NCI-H1105 (cell line): Measurements from ENCODE around the gene PKD1L1.
"Not testable (repeated sequence)": the region's sequence is repeated elsewhere in the genome, so short reads cannot be mapped to it uniquely, and the experiment has no call there.

Experiments
- DNase-seq: peaks from one replicate; lab custom pipeline; 2025; lab: John Stamatoyannopoulos, UW

PKD1L1 gene

DNA sequence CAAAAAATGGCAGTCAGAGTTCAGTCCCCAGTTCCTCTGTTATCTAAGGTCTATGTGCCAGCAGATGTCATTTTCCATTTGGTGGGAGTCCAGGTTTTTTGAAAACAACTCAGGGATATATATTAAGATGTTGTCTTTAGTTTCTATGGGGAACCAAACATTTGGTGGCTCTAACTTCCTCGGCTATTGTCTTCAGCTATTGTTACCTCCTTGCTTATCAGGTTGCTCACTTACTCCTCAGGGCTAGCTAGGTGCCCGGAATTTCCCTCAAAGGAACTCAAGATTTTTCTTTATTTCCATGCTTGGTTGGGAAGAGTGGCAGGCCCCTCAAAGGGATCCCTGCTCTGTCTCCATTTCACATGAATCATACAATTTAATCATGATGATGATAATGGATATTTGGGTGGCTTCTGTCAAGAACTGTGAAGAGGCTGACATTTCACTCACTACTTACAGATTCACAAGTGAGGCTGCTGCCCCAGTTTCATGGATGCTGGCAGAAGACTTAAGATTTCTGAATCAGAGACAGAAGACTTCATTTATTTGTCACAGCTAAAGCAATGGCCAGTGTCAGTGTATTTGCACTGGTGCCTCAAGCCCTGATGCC lies 182.8 kb downstream of the PKD1L1 start:
- no peak for DNase-seq

DNA sequence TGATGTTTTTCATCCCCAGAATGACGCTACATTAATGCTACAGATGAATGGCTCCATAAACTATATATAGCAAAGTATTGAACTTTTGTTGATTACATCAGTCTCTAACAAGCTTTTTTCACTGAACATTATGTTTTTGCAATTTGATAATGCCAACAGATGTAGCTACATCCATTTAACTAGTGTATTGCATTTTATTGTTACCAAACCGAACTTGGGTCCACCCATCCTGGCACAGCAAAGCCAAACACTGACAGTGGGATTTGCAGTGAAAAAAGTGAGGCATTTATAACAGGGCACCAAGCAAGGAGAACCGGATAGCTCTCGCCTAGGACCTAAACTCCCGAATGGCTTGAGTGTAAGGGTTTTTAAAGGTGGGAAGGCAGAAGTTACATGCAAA lies 183.5 kb downstream of the PKD1L1 start:
- no peak for DNase-seq

DNA sequence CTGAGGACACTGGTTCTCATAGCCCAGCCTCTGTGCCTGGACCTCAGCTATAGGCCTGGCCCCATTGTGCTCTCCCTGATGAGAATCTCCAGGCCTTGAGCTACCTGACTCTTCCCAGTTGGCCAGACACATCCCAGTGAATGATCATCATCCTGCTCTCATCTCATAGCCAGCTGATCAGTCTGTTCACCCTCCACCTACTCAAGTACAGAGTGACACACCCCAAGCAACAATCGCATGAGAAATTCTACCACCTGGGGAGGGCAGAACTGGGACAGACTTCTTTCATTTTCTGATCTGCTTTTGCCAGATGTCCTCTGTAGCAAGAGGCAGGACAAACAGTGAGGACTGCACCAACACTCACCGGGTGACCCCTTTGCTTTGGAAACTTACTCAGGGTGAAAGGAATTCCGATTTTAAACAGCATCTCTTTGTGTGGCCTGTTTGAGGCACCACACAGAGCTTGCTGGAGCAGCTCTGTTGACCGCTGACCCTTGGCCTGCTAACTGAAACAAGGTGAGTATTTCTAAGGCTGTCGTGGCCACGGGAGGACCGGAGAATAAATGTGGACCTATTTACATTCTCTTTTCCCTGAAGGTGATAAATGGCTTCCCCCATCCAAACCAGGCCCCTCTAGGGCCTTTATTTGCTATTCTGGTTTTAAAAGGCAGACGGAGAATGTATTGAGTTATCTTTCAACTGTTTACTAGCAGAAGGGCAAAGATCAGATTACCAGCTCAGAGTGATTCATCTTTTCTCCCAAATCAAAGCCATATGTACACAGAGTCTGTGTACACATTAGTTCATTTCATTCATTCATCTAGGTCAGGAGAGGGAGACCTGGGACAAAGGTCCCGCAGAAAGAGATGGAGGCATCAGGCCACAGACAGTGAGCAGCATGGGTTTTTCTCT lies 184.9 kb downstream of the PKD1L1 start:
- no peak for DNase-seq

DNA sequence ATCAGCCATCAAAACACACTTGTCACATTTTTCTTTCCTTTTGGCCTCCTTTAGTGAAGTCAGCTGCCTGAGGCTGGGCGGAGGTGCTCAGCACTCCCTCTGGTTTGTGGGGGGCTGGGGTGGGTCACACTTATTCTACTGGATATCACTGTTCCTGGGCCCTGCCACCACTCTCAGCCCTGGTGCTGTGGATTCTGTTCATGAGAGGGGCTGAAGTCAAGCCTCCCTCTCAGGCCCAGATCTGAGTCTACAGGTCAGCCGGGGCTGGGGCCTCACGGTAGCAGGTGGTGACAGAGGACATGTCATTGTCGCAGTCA lies 185.6 kb downstream of the PKD1L1 start:
- DNase-seq, result no peak

DNA sequence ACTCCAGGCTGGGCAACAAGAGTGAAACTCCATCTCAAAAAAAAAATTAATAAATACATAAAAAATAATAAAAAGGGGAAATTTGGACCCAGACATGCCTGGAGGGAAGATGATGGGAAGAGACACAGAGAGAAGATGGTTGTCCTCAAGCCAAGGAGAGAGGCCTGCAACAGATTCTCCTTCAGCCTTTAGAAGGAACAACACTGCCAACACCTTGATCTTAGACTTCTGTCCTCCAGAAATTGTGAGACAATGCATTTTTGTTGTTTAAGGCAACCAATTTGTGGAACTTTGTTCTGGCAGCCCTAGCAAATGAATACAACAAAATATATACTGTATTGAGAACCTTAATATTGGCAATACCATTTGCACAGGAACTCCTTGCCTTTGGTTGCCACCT lies 186.1 kb downstream of the PKD1L1 start:
- DNase-seq, result no peak

DNA sequence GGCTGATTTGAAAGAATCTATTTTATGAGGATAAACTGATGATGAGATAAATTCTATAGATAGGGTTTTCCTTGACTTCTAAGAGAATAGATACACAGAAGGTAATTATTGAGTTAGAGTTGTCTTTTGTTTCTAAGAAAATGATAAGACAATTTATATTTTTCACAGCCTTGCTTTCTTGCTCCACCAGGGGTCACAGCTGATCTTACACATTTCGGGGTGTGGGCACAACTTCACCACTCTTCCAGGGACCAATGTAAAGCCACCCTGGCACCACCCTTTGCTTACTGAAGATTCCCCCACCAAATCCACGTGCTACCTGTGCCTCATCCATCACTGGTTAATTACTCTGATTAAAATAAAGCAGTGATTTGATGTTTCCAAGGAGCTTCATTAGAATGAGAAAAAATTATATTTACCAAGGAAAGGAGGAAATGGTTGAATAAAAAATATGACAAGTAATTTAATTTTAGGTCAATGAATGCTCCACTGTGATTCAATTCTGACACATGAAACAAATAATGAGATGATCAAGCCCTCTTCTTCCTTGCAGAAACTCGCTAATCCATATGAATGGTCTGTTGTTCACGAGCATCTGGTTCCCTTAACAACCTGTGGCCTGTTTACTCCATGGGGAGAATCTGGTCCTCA lies 189.1 kb downstream of the PKD1L1 start:
- no peak for DNase-seq

DNA sequence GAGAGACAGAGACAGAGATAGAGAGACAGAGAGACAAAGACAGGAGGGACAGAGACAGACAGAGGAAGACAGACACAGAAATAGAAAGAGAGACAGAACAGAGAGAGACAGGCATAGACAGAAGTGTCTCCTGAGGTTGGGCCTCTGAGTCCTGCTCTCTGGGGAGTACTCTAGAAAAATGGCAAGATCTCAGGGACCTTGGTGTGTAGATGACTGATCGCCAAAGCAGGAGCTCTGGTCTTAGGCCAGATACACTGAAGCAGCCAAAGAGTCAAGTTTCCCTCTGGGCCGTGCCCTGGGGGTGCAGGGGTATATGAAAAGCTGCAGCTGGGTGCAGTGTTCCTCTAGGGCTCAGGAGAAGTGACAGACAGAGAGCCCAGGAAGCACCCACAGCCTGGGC lies 189.7 kb downstream of the PKD1L1 start:
- DNase-seq, result no peak

DNA sequence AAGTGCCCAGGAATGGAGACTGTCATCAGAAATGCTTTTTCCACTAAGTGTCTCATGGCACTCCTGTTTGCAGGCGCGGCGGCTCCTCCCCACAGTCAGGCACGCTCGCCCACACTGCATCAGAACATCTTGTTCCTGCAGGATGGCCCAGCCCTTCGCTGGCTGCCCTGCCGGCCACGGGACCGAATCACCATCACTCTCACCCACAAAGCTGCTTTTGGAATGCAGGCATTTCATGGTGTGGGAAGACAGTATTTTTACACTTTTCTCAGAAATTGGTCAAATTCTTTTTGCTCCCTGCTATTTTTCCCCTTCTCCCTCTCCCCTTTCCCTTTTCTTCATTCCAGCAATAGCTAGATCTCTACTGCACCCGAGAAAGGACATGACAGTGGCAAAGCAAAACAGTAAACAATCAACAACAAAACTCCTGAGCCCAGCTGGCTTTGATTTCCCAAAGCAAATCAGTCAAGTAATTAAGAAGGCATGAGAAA lies 190.3 kb downstream of the PKD1L1 start:
- DNase-seq, result no peak

DNA sequence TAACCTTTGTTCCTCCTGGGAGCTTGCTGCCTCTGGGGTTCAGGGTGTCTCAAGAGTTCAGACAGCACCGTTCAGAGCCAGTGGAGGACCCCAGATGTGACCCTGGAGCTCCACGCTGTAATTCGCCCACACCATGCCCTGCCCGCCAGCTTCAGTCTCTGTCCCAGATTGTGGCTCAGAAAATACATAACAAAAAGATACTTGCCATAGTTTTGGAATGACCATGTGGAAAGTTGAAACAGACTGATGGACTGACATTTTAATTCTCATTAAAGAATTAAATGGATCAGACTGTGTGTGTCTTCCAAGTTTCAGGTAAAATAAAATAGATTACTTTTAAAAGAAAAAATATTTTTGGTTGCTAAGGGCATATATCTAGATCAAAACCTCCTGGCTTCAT lies 191.6 kb downstream of the PKD1L1 start:
- DNase-seq, result no peak

DNA sequence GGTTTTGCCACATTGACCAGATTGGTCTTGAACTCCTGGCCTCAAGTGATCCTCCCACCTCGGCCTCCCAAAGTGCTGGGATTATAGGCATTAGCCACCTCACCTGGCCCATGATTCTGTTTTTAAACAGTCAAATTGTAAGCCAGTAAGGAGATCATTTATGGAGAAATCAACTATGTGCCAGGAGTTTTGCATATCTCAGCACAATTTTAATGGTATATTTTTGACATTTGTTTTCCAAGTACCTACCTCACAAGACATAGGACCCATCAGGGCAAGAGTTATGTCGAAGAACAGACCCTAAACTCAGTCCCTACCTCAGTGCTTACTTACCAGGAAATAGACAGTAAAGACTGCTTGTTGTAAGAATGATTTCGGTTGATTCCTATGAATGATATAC lies 193.0 kb downstream of the PKD1L1 start:
- DNase-seq, result no peak

DNA sequence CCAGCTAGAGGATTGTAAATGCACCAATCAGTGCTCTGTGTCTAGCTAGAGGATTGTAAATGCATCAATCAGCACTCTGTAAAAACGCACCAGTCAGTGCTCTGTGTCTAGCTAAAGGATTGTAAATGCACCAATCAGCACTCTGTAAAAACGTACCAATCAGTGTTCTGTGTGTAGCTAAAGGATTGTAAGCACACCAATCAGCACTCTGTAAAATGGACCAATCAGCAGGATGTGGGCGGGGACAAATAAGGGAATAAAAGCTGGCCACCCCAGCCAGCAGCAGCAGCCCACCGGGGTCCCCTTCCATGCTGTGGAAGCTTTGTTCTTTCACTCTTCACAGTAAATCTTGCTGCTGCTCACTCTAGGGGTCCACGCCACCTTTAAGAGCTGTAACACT lies 196.5 kb downstream of the PKD1L1 start:
- not testable (repeated sequence) for DNase-seq

DNA sequence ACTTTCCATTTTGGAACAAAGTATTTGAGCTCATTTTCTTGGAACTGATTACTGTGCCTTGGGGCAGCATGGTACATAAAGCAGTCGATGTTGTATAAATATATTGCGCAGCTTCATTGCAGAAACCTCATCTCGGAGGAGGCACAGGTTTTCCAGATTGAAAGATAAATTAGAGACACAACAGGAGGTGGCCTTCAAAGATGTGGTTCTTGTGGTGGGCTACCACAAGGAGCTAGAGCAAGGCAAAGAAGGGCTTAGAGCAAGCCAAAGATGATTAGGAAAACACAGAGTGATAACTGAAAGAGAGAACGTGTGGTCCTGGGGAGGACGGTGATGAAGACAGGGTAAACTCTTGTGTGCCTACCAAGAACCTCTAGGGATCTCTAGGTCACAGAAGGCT lies 197.2 kb downstream of the PKD1L1 start:
- no peak for DNase-seq

DNA sequence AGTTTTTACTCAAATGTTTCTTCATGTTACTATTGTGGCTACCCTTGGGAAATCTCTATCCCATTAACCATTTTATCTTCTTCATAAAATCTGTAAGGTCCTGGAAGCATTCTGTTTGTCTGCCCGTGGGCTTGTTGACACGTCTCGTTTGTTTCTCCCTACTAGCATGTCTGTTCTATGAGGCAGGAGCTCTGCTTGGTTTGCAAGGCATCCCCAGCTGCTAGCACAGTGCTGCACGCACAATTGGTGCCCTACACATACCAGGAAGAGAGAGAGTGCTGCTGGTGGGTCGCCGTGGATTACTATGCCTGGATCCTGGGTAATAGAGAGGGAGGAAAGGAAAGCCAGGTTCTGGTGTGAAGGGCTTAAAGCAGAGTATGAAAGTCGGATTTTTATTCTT lies 200.2 kb downstream of the PKD1L1 start:
- no peak for DNase-seq

DNA sequence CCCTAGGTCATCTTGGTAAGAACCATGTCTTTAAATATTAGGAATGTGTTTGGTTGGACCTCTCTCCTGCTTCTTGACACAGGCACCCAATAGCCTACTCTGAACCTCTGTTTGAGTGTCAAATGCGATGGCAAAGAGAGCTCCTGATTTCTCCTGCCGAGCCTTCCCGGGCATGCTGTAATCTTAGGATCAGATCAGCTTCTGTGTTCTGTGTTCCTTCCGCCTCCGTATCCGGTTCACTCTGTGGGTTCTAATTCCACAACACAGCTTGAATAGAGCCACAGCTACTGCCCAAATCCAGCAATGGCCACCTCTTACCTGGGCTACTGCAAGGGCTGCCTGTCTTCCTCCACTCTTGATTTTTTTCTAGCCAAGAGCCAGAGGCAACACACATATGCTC lies 201.1 kb downstream of the PKD1L1 start:
- no peak for DNase-seq

DNA sequence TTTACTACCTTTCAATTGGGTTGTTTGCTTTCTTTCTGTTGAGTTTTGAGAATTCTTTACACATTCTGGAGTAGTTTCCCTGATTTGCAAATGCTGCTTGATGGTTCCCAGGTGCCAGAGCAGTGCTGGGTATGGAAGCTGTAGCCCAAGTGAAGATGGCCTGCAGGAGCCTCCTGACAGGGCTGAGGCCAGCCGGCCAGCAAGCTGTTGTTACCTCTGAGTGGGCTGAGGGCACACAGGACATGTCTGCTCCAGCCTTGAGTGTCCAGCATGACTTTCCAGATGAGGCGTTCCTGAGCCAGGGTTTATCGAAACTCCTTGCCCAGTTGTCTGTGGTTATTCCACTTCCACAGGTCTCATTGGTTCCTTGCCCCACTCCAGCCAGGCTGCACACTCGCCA lies 201.8 kb downstream of the PKD1L1 start:
- no peak for DNase-seq

DNA sequence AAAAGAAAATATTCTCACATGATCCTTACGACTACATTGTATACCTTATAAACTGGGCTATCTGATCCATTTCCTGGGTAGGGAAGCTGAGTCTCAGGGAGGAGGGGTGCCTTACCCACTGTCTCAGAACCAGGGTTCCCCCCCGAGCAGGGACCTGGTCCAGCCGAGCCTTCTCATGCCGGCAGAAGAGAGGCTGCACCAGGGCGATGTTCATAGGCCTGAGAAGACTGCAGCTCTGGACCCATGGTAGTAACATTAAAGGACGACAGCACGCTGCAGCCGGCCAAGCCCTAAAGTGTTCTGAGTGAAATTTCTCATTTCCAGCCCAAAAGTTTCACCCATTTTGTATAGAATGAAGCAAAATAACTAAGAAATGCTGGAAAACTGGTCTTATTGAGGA lies 203.4 kb downstream of the PKD1L1 start:
- DNase-seq, result no peak

DNA sequence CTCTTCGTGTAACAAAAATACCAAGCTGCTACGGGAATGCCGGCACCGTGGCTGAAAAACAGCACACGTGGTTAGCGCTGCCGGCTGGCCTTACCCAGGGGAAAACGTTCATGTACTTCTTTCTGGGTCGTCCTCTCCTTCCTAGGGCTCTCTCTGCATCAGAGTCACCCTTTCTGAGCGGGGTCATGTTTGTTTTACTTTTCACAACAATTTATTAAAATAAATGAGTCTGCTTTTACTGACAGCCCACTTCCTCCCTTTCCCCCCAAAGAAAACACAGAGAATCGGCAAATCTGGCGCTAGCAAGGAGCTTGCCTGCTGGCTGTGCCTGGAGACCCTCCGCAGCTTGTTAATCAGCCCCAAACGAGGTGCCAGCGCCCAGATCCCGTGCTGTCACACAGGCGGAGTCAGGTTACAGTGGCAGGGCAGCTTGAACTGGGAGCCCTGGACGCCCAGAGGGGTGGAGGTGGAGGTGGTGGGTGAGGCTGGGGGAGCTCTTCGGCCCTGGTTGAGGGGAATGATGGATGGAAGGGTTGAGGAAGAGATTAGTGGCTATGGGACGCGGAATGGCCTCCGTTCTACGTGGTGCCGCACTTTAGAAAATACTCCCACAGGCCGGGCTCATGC lies 204.2 kb downstream of the PKD1L1 start:
- DNase-seq, result no peak

DNA sequence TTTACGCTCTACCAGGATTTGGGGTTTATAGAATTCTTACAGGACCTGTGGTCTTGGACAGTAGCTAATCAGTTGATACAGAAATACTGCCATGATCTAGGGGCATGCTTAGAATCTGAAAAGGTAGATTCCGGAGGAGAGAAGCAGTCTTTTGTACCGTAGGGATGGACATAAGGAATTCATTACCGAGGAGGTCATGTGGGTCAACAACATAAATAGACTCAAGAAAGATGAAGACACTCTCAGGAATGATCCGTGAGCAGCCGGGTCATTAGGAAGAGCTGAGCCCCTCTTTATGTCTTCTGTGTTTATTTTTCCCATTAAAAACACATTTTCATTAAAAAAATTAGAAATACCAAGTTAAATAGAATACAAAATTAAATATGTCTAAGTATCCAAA lies 206.3 kb downstream of the PKD1L1 start:
- no peak for DNase-seq

DNA sequence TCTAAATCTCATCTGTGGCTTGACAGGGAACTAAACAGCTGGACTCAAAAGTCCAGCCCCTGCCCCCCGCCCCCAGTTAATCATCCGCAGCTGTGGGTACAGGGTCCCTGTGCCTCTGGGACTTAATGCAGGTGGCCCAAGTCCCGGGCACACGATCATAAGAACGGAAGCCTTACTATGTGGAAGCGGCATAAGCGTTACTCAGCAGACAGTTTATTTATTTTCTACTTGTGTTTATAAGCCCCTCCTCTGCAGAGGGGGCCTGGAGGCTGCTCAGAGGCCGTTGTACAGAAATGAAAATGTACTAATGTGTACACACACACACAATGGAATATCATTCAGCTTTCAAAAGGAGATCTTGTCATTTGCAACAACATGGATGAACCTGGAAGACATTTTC lies 208.4 kb downstream of the PKD1L1 start:
- no peak for DNase-seq

DNA sequence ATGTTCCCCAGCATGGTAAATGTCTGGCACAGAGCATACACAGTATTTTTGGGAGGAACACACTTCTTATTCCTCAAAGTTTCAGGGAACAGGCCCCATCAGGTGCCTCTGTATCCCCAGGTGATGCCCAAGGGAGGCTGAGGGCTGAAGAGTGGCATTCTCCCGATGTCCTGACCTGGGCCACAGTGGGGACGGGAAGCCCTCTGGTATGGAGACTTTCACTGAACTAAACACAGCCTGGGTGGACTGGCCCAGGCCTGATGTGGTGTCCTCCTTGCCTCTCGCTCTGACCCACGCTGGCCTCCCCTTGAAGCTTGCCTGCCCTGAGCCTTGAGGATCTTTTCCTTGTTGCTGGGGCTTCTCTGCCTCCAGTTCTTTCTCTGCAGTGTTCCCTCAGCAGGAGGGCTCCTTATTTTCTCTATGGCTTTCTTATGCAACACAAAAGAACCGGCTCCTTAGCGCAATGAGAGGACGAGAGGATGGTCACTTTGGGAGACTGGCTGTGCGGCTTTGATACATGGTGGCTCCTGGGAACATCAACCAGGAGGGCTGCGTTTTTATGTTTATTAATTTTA lies 208.9 kb downstream of the PKD1L1 start:
- no peak for DNase-seq

DNA sequence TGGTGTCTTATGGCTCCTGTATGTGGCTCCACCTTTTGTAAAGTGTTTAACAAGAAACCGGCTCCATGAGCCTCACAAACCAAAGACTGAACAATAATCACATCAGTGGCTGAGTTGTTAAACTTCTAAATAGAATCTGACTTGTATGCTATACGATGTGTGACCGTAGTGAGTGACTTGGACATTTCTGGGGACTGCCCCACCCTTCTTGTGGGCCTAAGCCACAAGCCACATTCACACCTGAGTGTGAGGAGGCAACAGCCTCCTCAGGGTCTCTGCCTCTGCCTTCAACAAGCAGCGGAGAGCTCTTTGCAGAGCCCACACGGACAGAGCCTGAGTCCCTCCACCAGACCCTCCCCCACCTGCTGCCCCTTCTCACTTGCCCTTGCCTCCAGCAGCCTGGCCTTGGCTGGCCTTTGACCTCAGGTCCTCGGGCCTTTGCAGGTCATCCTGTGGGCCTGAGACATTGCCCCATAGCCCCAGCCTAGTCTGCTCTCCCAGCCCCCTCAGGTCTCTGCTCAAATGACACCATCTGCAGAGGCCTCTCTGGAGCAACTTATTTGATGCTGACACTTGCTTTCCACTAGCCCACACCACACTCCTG lies 209.6 kb downstream of the PKD1L1 start:
- DNase-seq, result no peak

DNA sequence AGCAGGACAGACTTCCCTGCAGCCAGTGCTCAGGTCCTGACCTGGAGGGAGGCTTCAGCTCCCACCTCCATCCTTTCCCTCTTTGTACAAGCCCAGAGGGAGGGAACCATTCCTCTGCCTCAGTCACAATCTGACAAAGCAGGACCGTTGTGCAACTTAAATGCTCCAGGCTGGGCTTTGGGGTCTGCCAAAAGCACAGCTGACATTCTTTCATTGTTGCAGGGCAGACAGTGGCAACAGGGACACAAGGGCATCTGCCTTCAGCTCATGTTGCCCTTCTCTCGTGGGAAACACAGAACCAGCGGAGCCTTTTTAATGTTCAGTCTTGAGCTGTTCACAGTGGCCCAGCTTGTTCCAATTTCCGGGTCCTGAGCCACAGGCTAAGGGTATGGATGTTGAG lies 210.7 kb downstream of the PKD1L1 start:
- no peak for DNase-seq
